ENCODE results near the gene LCORL. TPM values are rescaled to one million over a fixed set of nuclear protein-coding genes. Genes with fewer than 3 reads are reported as not detected.
"Not testable (repeated sequence)": the region's sequence is repeated elsewhere in the genome, so short reads cannot be mapped to it uniquely, and the experiment has no call there.

The LCORL gene
- total RNA-seq, 2 experiments from 2014 or later, result 6.7 to 8.0 TPM

GRCh38 chr4:18014269-18014668, 7.3 kb downstream of the LCORL start:
- ChIA-PET CTCF (no interaction called here), POLR2A (no interaction called here)
- Mint-ChIP-seq H3K27ac (no peak overlapping the region), H3K4me1 (peaks cover 14% of the 10 kb centered on the region), H3K9me3 (ENCODE audit: low read depth) (no peaks in the 10 kb centered on the region), H3K36me3 (ENCODE audit: low read depth) (no peaks in the 10 kb centered on the region), H3K27me3 (no peaks in the 10 kb centered on the region), H3K4me3 (no peak overlapping the region)
- intact Hi-C loops (cut with DNase I, micrococcal nuclease), result no loop called here
- ATAC-seq, result no peak
- DNase-seq, result no peak

- no peak for DNase-seq
- H3K9me3 Mint-ChIP-seq (ENCODE audit: low read depth), result no peaks in the 10 kb centered on the region
- intact Hi-C loops (cut with DNase I, micrococcal nuclease), result no loop called here
- CTCF ChIA-PET, result interaction anchor here (1.5 kb wide), 1 partner anchor 33 kb away, joined by 3 read pairs; no protein-coding TSS in a partner anchor
- POLR2A ChIA-PET, result no interaction called here
- H3K36me3 Mint-ChIP-seq (ENCODE audit: low read depth), result no peaks in the 10 kb centered on the region
- H3K4me3 Mint-ChIP-seq, result no peak overlapping the region
- no peak for ATAC-seq
- no peaks in the 10 kb centered on the region for H3K27me3 Mint-ChIP-seq
- peaks cover 17% of the 10 kb centered on the region for H3K4me1 Mint-ChIP-seq
- no peak overlapping the region for H3K27ac Mint-ChIP-seq
Measured at GRCh38 chr4:18012807-18013462, 8.6 kb downstream of the LCORL start.

- POLR2A ChIA-PET, result no interaction called here
- ATAC-seq, result no peak
Measured at GRCh38 chr4:18012134-18012806, 9.3 kb downstream of the LCORL start.

DNA sequence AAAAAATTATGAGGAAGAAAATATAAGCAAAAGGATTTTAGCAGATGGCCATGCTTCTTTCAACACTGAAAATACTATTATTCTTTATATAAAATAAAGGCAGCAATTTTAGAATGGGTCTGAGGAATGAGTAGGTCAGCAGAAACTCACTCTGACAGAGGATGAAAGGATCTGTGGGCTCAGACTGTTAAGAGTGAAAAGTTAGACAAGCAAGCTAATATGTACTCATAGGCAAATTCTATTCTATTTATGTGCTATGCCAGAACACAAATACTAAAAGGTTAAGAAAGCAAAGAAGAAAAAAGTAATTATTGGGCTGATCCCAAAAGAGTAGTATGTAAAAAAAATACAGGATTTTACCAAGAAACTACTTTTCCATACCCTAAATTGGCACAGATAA, 13.9 kb downstream of the LCORL start:
- no peak overlapping the region for H3K27ac Mint-ChIP-seq
- H3K27me3 Mint-ChIP-seq, result no peaks in the 10 kb centered on the region
- CTCF ChIA-PET, result interaction anchor here (0.7 kb wide), 1 partner anchor 9 kb away, joined by 3 read pairs; no protein-coding TSS in a partner anchor
- ATAC-seq (no peak), DNase-seq (no peak)
- peaks cover 18% of the 10 kb centered on the region for H3K36me3 Mint-ChIP-seq (ENCODE audit: low read depth)
- H3K4me3 Mint-ChIP-seq, result no peak overlapping the region
- intact Hi-C loops (cut with DNase I, micrococcal nuclease), result no loop called here
- peaks cover 12% of the 10 kb centered on the region for H3K9me3 Mint-ChIP-seq (ENCODE audit: low read depth)
- POLR2A ChIA-PET, result no interaction called here
- H3K4me1 Mint-ChIP-seq, result peaks cover 27% of the 10 kb centered on the region

More at GRCh38 chr4:18012134-18012806, 9.3 kb downstream of the LCORL start:
- H3K4me1 Mint-ChIP-seq, result peaks cover 17% of the 10 kb centered on the region
- H3K4me3 Mint-ChIP-seq, result no peak overlapping the region
- H3K36me3 Mint-ChIP-seq (ENCODE audit: low read depth), result no peaks in the 10 kb centered on the region
- DNase-seq, result no peak
- no peaks in the 10 kb centered on the region for H3K27me3 Mint-ChIP-seq
- H3K9me3 Mint-ChIP-seq (ENCODE audit: low read depth), result no peaks in the 10 kb centered on the region
- CTCF ChIA-PET, result interaction anchor here (0.6 to 1.5 kb wide), 2 partner anchors 32 to 40 kb away, joined by 3 read pairs; no protein-coding TSS in a partner anchor
- intact Hi-C loops (cut with DNase I, micrococcal nuclease), result no loop called here
- H3K27ac Mint-ChIP-seq, result no peak overlapping the region

GRCh38 chr4:18006432-18006831, 15.1 kb downstream of the LCORL start:
- H3K4me3 Mint-ChIP-seq; H3K27me3 Mint-ChIP-seq; POLR2A ChIA-PET; H3K27ac Mint-ChIP-seq; CTCF ChIA-PET; intact Hi-C loops (cut with DNase I, micrococcal nuclease): not testable (repeated sequence)
- DNase-seq (peak; percentile 42), ATAC-seq (peak; percentile 58)
- Mint-ChIP-seq H3K4me1 (peaks cover 21% of the 10 kb centered on the region), H3K36me3 (ENCODE audit: low read depth) (peaks cover 18% of the 10 kb centered on the region), H3K9me3 (ENCODE audit: low read depth) (peaks cover 12% of the 10 kb centered on the region)

DNA sequence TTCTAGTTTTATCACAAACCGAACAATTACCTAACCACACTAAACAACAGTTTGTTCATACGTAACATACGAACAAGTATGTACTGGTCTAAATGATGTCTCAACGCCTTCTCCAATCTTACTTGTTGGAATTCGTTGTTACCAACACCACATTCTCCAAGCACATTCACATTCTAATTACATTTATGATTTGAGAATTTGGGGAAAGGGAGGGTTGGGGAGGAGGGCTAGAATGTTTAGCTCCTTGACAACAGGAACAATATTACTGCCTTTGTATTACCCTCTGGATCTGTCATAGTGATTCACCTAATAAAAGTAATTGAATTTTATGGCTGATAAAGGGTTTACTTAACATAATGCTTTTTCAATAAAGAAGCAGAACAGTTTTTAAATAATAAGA, 24.4 kb downstream of the LCORL start:
- CTCF ChIA-PET, result no interaction called here
- Mint-ChIP-seq H3K4me1 (no peaks in the 10 kb centered on the region), H3K36me3 (ENCODE audit: low read depth) (no peaks in the 10 kb centered on the region), H3K4me3 (no peak overlapping the region), H3K27ac (no peak overlapping the region), H3K27me3 (no peaks in the 10 kb centered on the region), H3K9me3 (ENCODE audit: low read depth) (no peaks in the 10 kb centered on the region)
- POLR2A ChIA-PET, result no interaction called here
- ATAC-seq, result no peak
- no peak for DNase-seq
- intact Hi-C loops (cut with DNase I, micrococcal nuclease), result no loop called here

DNA sequence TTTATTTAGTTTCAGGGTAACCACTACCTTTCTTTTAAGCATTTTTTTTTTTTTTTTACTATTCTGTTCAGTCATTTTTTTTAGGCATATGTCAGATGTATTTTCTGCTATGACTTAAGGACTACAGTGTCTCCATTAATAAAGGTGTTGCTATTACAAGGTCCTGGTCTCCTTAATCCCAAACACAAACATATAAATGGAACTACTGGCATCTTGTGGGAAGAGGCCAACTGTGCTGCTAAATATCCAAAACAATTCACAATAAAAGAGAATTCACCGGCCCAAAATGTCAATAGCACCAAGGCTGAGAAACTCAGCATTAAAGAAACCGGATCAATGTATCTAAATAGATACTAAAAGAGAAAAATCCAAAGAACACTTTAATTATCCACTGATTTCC, 26.4 kb downstream of the LCORL start:
- Mint-ChIP-seq H3K27me3 (no peaks in the 10 kb centered on the region), H3K36me3 (ENCODE audit: low read depth) (peaks cover 3% of the 10 kb centered on the region), H3K27ac (no peak overlapping the region), H3K4me3 (no peak overlapping the region), H3K9me3 (ENCODE audit: low read depth) (no peaks in the 10 kb centered on the region), H3K4me1 (no peaks in the 10 kb centered on the region)
- intact Hi-C loops (cut with DNase I, micrococcal nuclease), result no loop called here
- DNase-seq (no peak), ATAC-seq (no peak)
- CTCF ChIA-PET, result no interaction called here
- POLR2A ChIA-PET, result no interaction called here

DNA sequence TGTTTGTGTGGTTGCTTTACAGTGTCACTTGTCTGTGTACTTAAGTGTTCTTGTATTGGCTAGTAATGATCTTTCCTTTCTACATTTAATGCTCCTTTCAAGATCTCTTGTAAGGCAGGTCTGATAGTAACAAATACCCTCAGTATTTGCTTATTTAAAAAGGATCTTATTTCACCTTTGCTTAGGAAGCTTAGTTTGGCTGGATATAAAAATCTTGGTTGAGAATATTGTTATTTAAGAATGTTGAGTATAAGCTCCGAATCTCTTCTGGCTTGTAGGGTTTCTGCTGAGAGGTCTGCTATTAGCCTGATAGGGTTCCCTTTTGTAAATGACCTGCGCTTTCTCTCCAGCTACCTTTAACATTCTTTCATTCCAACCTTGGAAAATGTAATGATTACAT, 35.7 kb downstream of the LCORL start:
- intact Hi-C loops (cut with DNase I, micrococcal nuclease), result no loop called here
- H3K36me3 Mint-ChIP-seq (ENCODE audit: low read depth), result peaks cover 9% of the 10 kb centered on the region
- H3K27ac Mint-ChIP-seq, result no peak overlapping the region
- no peaks in the 10 kb centered on the region for H3K27me3 Mint-ChIP-seq
- ChIA-PET POLR2A (no interaction called here), CTCF (interaction anchor here (0.9 kb wide), 1 partner anchor 62 kb away, joined by 3 read pairs; no protein-coding TSS in a partner anchor)
- no peak for DNase-seq
- ATAC-seq, result no peak
- H3K9me3 Mint-ChIP-seq (ENCODE audit: low read depth), result peaks cover 31% of the 10 kb centered on the region
- H3K4me3 Mint-ChIP-seq, result no peak overlapping the region
- no peaks in the 10 kb centered on the region for H3K4me1 Mint-ChIP-seq

- ChIA-PET CTCF (no interaction called here), POLR2A (no interaction called here)
- Mint-ChIP-seq H3K27ac (no peak overlapping the region), H3K4me1 (no peaks in the 10 kb centered on the region), H3K4me3 (no peak overlapping the region), H3K9me3 (ENCODE audit: low read depth) (peaks cover 31% of the 10 kb centered on the region), H3K27me3 (no peaks in the 10 kb centered on the region), H3K36me3 (ENCODE audit: low read depth) (peaks cover 8% of the 10 kb centered on the region)
- intact Hi-C loops (cut with DNase I, micrococcal nuclease), result no loop called here
- no peak for DNase-seq
- no peak for ATAC-seq
Measured at GRCh38 chr4:17981063-17981462, 40.5 kb downstream of the LCORL start.

GRCh38 chr4:17968721-17969120, 52.8 kb downstream of the LCORL start:
- Mint-ChIP-seq H3K27ac (no peak overlapping the region), H3K36me3 (ENCODE audit: low read depth) (peaks cover 2% of the 10 kb centered on the region), H3K4me1 (peaks cover 3% of the 10 kb centered on the region), H3K4me3 (no peak overlapping the region), H3K27me3 (no peaks in the 10 kb centered on the region), H3K9me3 (ENCODE audit: low read depth) (no peaks in the 10 kb centered on the region)
- intact Hi-C loops (cut with DNase I, micrococcal nuclease), result no loop called here
- DNase-seq (no peak), ATAC-seq (no peak)
- ChIA-PET CTCF (no interaction called here), POLR2A (no interaction called here)

- CTCF ChIA-PET, result no interaction called here
Measured at GRCh38 chr4:17967078-17967477, 54.5 kb downstream of the LCORL start.

DNA sequence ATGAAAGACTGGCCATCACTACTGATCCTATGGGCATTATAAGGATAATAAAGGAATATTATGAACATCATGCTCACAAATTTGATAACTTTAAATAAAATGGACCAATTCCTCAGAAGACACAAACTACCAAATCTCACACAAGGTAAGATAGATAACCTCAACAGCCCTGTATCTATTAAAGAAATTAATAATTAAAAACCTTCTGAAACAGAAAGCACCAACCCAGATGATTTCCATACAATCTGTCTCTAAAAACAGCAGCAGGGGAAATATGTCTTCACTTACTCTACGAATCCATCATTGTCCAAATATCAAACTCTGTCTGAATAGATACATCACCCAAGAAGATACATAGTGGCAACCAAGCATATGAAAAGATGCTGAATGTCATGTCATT, 55.2 kb downstream of the LCORL start:
- no peak for DNase-seq
- ChIA-PET CTCF (no interaction called here), POLR2A (no interaction called here)
- ATAC-seq, result no peak
- H3K4me3 Mint-ChIP-seq, result no peak overlapping the region
- H3K27me3 Mint-ChIP-seq, result no peaks in the 10 kb centered on the region
- intact Hi-C loops (cut with DNase I, micrococcal nuclease), result no loop called here
- H3K36me3 Mint-ChIP-seq (ENCODE audit: low read depth), result peaks cover 2% of the 10 kb centered on the region
- H3K9me3 Mint-ChIP-seq (ENCODE audit: low read depth), result no peaks in the 10 kb centered on the region
- H3K4me1 Mint-ChIP-seq, result peaks cover 3% of the 10 kb centered on the region
- H3K27ac Mint-ChIP-seq, result no peak overlapping the region

More at GRCh38 chr4:17967078-17967477, 54.5 kb downstream of the LCORL start:
- H3K36me3 Mint-ChIP-seq (ENCODE audit: low read depth), result peaks cover 2% of the 10 kb centered on the region
- DNase-seq (no peak), ATAC-seq (no peak)
- POLR2A ChIA-PET, result no interaction called here
- H3K27ac Mint-ChIP-seq, result no peak overlapping the region
- H3K4me1 Mint-ChIP-seq, result peaks cover 3% of the 10 kb centered on the region
- intact Hi-C loops (cut with DNase I, micrococcal nuclease), result no loop called here
- no peaks in the 10 kb centered on the region for H3K9me3 Mint-ChIP-seq (ENCODE audit: low read depth)
- H3K4me3 Mint-ChIP-seq, result no peak overlapping the region
- no peaks in the 10 kb centered on the region for H3K27me3 Mint-ChIP-seq

Measured in activated CD4-positive, alpha-beta T cell treated with anti-CD3 and anti-CD28 coated beads for 36 hours (primary cell).